Rectal smooth muscle tissue (tissue), 1 donor: ENCODE results near the gene CD74.
A peak's percentile ranks its signal among the peaks of the same experiment; 100 is the strongest.

Experiments
- H3K27ac ChIP-seq: one replicate; pipeline ENCODE4 v1.7.0; 2013; ENCODE audit warnings: low read depth, low read length, inconsistent platforms
- H3K27me3 ChIP-seq: one replicate; pipeline ENCODE4 v1.7.0; 2013; ENCODE audit warnings: low read length; ENCODE audit not compliant: control insufficient read depth, insufficient read depth
- H3K36me3 ChIP-seq: one replicate; pipeline ENCODE4 v1.7.0; 2013; ENCODE audit warnings: low read length; ENCODE audit not compliant: control insufficient read depth, insufficient read depth
- H3K4me1 ChIP-seq: one replicate; pipeline ENCODE4 v1.7.0; 2013; ENCODE audit warnings: low read length; ENCODE audit not compliant: control insufficient read depth, insufficient read depth
- H3K4me3 ChIP-seq: one replicate; pipeline ENCODE4 v1.7.0; 2013; ENCODE audit warnings: low read length
- H3K9ac ChIP-seq: one replicate; pipeline ENCODE4 v1.7.0; 2013; ENCODE audit warnings: low read length

The CD74 gene

GRCh38 chr5:150413176-150413901, 629 bp upstream of the CD74 start:
- Histone ChIP-seq H3K27ac (peak overlapping the region; percentile 70), H3K36me3 (no peaks in the 10 kb centered on the region), H3K4me1 (peaks cover 9% of the 10 kb centered on the region), H3K9ac (peak overlapping the region; percentile 36), H3K27me3 (no peaks in the 10 kb centered on the region), H3K4me3 (peak overlapping the region; percentile 58)

DNA sequence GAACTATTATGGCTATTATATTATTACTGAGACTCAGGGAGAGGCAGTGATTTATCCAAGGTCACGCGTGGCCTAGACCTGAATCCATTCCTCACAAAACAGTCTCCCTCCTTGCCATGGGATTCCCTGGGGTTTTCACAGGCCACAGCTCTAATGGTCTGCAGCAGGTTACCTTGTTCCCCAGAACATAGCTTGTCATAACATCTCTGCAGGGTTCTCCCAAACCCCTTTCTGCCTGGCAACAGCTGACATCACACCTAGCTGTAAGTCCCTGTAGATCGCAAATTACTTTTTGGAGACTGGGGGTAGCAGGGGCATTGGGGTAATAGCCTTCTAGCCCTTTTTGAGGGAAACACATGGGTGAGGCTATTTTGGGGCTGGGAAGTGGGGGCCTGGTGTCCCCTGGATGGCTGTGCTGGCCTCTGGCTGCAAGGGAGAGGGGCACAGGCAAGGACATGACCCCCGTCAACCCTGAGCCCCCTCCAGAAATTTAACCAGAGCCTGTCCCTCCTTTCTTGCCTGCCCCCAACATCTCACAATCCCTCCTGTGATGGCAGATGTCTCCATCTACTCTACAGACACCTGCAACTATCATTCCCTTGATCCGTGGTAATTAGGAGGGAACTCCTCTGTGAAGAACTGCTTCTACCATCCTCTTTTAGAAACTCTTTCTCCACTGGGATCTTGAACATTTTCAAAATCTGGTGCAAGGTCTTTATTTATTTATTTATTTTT, 1.3 kb downstream of the CD74 start:
- H3K4me3 ChIP-seq: peak overlapping the region; percentile 58

GRCh38 chr5:150410524-150411244, 2.0 kb downstream of the CD74 start:
- peaks cover 9% of the 10 kb centered on the region for H3K4me1 ChIP-seq
- peak overlapping the region; percentile 48 for H3K4me3 ChIP-seq
- no peaks in the 10 kb centered on the region for H3K27me3 ChIP-seq
- H3K27ac ChIP-seq: peak overlapping the region; percentile 68
- no peak overlapping the region for H3K9ac ChIP-seq
- peaks cover 8% of the 10 kb centered on the region for H3K36me3 ChIP-seq

More for the DNA sequence above, 1.3 kb downstream of the CD74 start:
- no peaks in the 10 kb centered on the region for H3K27me3 ChIP-seq
- H3K36me3 ChIP-seq: peaks cover 4% of the 10 kb centered on the region
- H3K4me1 ChIP-seq: peaks cover 9% of the 10 kb centered on the region
- H3K9ac ChIP-seq: peak overlapping the region; percentile 54
- peak overlapping the region; percentile 68 for H3K27ac ChIP-seq

- peaks cover 9% of the 10 kb centered on the region for H3K4me1 ChIP-seq
- no peak overlapping the region for H3K9ac ChIP-seq
- peak overlapping the region; percentile 41 for H3K4me3 ChIP-seq
- no peaks in the 10 kb centered on the region for H3K27me3 ChIP-seq
- H3K36me3 ChIP-seq: peaks cover 12% of the 10 kb centered on the region
- peak overlapping the region; percentile 49 for H3K27ac ChIP-seq
Measured at GRCh38 chr5:150409638-150410523, 2.8 kb downstream of the CD74 start.

DNA sequence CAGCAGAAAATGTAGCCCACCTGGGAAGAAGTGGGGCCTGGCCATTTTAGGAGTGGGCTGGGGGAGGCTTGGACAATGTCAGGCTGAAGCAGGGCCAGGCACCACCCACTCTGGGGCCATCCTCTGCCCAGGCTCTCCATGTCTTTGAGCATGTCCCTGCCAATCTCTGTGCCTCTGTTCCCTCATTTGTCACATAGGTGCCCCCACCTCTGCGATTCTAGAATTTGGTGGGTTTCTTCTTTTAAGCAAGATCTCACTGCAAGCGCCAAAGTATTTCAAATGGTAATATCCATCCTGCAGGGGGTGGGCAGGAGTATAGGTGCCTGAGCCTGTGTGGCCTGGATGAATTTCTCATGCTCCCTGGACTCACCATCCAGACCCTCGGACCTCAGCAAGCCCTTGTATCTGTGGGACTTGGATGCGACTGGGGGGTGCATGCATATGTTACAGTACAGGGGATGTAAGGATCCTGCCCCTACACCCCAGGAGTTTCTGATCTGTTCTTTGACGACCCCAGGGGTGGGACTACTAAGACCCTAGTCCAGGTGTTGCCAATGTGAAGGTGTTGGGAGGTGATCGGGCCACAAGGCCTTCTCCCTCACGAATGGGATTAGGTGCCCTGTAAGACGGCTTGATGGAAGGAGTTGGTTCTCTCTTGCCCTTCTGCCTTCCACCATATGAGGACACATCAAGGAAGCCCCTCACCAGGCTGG, 4.3 kb downstream of the CD74 start:
- no peak overlapping the region for H3K4me3 ChIP-seq
- H3K27ac ChIP-seq: no peak overlapping the region
- H3K9ac ChIP-seq: no peak overlapping the region
- peaks cover 12% of the 10 kb centered on the region for H3K36me3 ChIP-seq
- H3K4me1 ChIP-seq: peaks cover 9% of the 10 kb centered on the region
- H3K27me3 ChIP-seq: no peaks in the 10 kb centered on the region

DNA sequence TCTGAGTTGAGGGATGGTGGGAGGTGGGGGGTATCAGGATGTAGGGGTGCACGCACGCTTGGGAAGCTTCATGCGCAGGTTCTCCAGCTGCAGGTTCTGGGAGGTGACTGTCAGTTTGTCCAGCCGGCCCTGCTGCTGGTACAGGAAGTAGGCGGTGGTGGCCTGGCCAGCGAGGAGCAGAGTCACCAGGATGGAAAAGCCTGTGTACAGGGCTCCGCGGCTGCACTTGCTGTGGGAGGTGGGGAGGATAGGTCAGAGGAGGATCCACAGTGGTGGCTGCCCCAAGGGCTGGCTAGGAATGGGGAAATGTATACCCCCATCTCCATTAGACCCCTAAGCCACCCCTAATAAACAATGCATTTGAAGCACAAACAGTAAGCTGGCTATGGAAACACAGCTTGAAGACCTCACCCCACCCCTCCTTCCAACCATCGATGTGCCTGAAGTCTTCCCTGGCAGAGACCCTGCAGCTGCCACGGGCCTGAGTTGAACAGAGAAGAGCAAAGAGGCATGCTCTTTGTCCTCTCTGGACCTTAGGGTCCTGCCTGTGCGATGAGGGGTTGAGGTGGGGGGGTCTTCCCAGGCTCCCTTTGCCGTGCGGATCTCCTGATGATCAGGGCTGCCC, 5.5 kb downstream of the CD74 start:
- H3K27me3 ChIP-seq: no peaks in the 10 kb centered on the region
- H3K9ac ChIP-seq: no peak overlapping the region
- H3K4me1 ChIP-seq: peaks cover 9% of the 10 kb centered on the region
- no peak overlapping the region for H3K4me3 ChIP-seq
- H3K27ac ChIP-seq: no peak overlapping the region
- H3K36me3 ChIP-seq: peaks cover 23% of the 10 kb centered on the region

- Histone ChIP-seq H3K4me1 (peaks cover 9% of the 10 kb centered on the region), H3K4me3 (no peak overlapping the region), H3K27me3 (no peaks in the 10 kb centered on the region), H3K36me3 (peaks cover 23% of the 10 kb centered on the region), H3K27ac (no peak overlapping the region), H3K9ac (no peak overlapping the region)
Measured at GRCh38 chr5:150406723-150407095, 6.0 kb downstream of the CD74 start.

- peaks cover 9% of the 10 kb centered on the region for H3K4me1 ChIP-seq
- no peak overlapping the region for H3K4me3 ChIP-seq
- H3K27me3 ChIP-seq: no peaks in the 10 kb centered on the region
- no peak overlapping the region for H3K9ac ChIP-seq
- no peak overlapping the region for H3K27ac ChIP-seq
- peaks cover 23% of the 10 kb centered on the region for H3K36me3 ChIP-seq
Measured at GRCh38 chr5:150406103-150406722, 6.5 kb downstream of the CD74 start.

GRCh38 chr5:150404941-150405816, 7.5 kb downstream of the CD74 start:
- Histone ChIP-seq H3K4me3 (no peak overlapping the region), H3K27me3 (no peaks in the 10 kb centered on the region), H3K27ac (no peak overlapping the region), H3K36me3 (peaks cover 23% of the 10 kb centered on the region), H3K9ac (no peak overlapping the region), H3K4me1 (peaks cover 3% of the 10 kb centered on the region)

DNA sequence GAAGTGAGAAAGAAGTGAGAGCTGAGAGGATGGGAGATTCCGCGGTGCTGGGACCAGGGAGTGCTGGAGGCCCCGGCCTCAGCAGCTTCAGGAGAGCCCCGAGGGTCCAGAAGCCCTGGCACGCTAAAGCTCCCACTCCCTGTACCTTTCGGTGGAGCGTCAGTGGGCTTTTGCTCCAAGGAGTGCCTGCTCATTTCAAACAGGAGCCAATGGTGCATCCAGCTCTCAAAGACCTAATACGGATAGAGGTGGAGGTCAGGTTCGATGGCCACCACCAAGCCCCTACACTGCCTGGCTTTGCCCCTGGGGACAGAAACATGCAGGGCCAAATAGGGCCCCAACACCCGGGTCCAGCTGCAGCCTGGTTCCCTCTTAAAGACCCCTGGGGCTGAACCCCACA, 8.2 kb downstream of the CD74 start:
- Histone ChIP-seq H3K9ac (no peak overlapping the region), H3K27ac (no peak overlapping the region), H3K27me3 (no peaks in the 10 kb centered on the region), H3K4me3 (no peak overlapping the region), H3K4me1 (no peaks in the 10 kb centered on the region), H3K36me3 (peaks cover 24% of the 10 kb centered on the region)
